Astrocyte (in vitro differentiated cells and primary cell): Measurements from ENCODE around the gene STK4.

Experiments
- EZH2 ChIP-seq: IDR thresholded peaks from 2 replicates; pipeline ENCODE4 v1.6.1; 2012; ENCODE audit warnings: mild to moderate bottlenecking, low read length, inconsistent platforms; ENCODE audit not compliant: insufficient read depth
- TF ChIP-seq, protein P1 (sequence below): IDR thresholded peaks from 2 replicates; pipeline ENCODE4 v1.5.1; 2011; ENCODE audit warnings: low read depth, mild to moderate bottlenecking, inconsistent platforms, low read length, moderate library complexity; ENCODE audit not compliant: insufficient read depth

DNA sequence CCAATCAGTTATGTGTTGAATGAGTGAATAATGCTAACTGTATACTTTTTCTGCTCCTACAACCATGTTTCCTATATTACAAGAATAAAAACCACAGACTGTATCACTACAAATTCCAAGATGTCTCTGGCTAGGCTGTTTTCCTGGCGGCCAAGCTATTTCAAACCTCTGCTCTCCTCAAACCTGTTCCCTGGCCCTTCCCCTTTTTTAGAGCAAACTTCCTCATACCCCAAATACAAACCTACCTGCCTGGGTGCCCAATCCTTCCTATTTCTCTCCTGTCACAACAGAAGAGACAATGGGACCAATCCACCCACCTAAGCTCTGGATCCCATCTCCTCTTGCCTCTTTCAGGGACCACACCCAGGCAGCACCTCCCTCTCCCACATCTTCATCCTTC lies 13.6 kb upstream of the STK4 start:
- TF ChIP-seq, protein P1, sequence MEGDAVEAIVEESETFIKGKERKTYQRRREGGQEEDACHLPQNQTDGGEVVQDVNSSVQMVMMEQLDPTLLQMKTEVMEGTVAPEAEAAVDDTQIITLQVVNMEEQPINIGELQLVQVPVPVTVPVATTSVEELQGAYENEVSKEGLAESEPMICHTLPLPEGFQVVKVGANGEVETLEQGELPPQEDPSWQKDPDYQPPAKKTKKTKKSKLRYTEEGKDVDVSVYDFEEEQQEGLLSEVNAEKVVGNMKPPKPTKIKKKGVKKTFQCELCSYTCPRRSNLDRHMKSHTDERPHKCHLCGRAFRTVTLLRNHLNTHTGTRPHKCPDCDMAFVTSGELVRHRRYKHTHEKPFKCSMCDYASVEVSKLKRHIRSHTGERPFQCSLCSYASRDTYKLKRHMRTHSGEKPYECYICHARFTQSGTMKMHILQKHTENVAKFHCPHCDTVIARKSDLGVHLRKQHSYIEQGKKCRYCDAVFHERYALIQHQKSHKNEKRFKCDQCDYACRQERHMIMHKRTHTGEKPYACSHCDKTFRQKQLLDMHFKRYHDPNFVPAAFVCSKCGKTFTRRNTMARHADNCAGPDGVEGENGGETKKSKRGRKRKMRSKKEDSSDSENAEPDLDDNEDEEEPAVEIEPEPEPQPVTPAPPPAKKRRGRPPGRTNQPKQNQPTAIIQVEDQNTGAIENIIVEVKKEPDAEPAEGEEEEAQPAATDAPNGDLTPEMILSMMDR = no peak
- TF ChIP-seq EZH2 = no peak
